Panc1 (cell line): ENCODE results near the gene ANKH. TPM values are rescaled to one million over a fixed set of nuclear protein-coding genes. Genes with fewer than 3 reads are reported as not detected.

Experiments used
- ATAC-seq: fragments of 200-7000 bp; cut with Tn5 transposase; 2 replicates; pipeline ENCODE4 v1.9.1; 2020; ENCODE audit warnings: mild to moderate bottlenecking, moderate library complexity
- BruUV-seq: library from RNA; stranded (reverse); fragments of 400-500 nt; replicated peaks from 2 replicates; lab custom pipeline; 2021; lab: Mats Ljungman, UMichigan
- CTCF ChIA-PET: fragments of 300-600 bp; sonication (Branson Sonifier 250); formaldehyde crosslinking; loops from one replicate; lab custom pipeline; 2022; ENCODE audit warnings: antibody characterized with exemption; lab: Charles Lee
- POLR2A ChIA-PET: fragments of 300-600 bp; sonication (Branson Sonifier 250); formaldehyde crosslinking; loops from one replicate; lab custom pipeline; 2022; ENCODE audit warnings: antibody characterized with exemption; lab: Charles Lee
- DNase-seq: peaks from one replicate; pipeline ENCODE4 v3.0.0-alpha.2; 2010; ENCODE audit warnings: low read depth, low spot score
- H3K27ac ChIP-seq: 2 replicates; pipeline ENCODE4 v1.5.1; 2011; ENCODE audit warnings: mild to moderate bottlenecking, low read length, inconsistent platforms
- H3K27me3 ChIP-seq: fragments of 200-500 bp; sonication (Bioruptor generic); 2 replicates; pipeline ENCODE4 v1.6.0; 2014; ENCODE audit warnings: low read length, inconsistent platforms; ENCODE audit not compliant: control insufficient read depth, insufficient read depth
- H3K36me3 ChIP-seq: fragments of 200-500 bp; sonication (Bioruptor generic); 2 replicates; pipeline ENCODE4 v1.5.1; 2014; ENCODE audit warnings: inconsistent platforms, mild to moderate bottlenecking, low read length, moderate library complexity; ENCODE audit not compliant: control insufficient read depth, insufficient read depth
- H3K4me1 ChIP-seq: 2 replicates; pipeline ENCODE4 v1.5.1; 2011; ENCODE audit warnings: inconsistent platforms, mild to moderate bottlenecking, low read length, moderate library complexity; ENCODE audit not compliant: control insufficient read depth, insufficient read depth
- H3K4me3 ChIP-seq, 2 experiments: 2 replicates each; pipeline ENCODE4 v1.5.1; 2011 to 2012; ENCODE audit warnings: low read depth in 2 of 2, low read length in 2 of 2, mild to moderate bottlenecking in 2 of 2, inconsistent platforms in 1 of 2, moderate library complexity in 1 of 2
- H3K9me3 ChIP-seq: fragments of 200-500 bp; sonication (Bioruptor generic); 2 replicates; pipeline ENCODE4 v1.5.1; 2014; ENCODE audit warnings: low read depth, mild to moderate bottlenecking, inconsistent platforms, low read length, moderate library complexity; ENCODE audit not compliant: control insufficient read depth, insufficient read depth
- POLR2AphosphoS5 ChIP-seq: IDR thresholded peaks from 2 replicates; pipeline ENCODE4 v1.6.1; 2012; ENCODE audit warnings: mild to moderate bottlenecking, low read depth, low read length, moderate library complexity
- SIN3A ChIP-seq: IDR thresholded peaks from 2 replicates; pipeline ENCODE4 v1.6.1; 2012; ENCODE audit warnings: low read depth, mild to moderate bottlenecking, low read length, moderate library complexity, borderline replicate concordance; ENCODE audit not compliant: insufficient read depth
- TCF7L2 ChIP-seq: IDR thresholded peaks from 2 replicates; pipeline ENCODE4 v1.6.1; 2011; ENCODE audit warnings: mild to moderate bottlenecking, low read depth, low read length, inconsistent platforms
- in situ Hi-C: cut with HindIII; loops from 2 replicates; pipeline ENCODE4 v1.10.0; 2016; ENCODE audit warnings: low sequenced_read_pairs, low pct_unique_long_range_greater_than_20kb
- intact Hi-C: fragments of 100-400 bp; cut with micrococcal nuclease; formaldehyde crosslinking; loops from one replicate; pipeline ENCODE4 v1.10.0; 2022; ENCODE audit not compliant: unreplicated experiment
- total RNA-seq: library from RNA; stranded (reverse); gene quantifications from one replicate; pipeline ENCODE4 v1.2.1, GENCODE V29; 2021; ENCODE audit not compliant: unreplicated experiment
- TF ChIP-seq, protein P1 (sequence below), 2 experiments: IDR thresholded peaks; 2 replicates each; pipeline ENCODE4 v1.6.1; 2011 to 2012; ENCODE audit warnings: low read depth in 2 of 2, control low read depth in 1 of 2, low read length in 1 of 2, mild to moderate bottlenecking in 1 of 2, moderate library complexity in 1 of 2; ENCODE audit not compliant: insufficient read depth in 1 of 2
- TF ChIP-seq, protein P2 (sequence below): fragments of 450-650 bp; IDR thresholded peaks from 2 replicates; pipeline ENCODE4 v1.5.1; 2017; ENCODE audit warnings: mild to moderate bottlenecking

ANKH gene
- total RNA-seq, 1 experiment from 2014 or later: 11.2 TPM

DNA sequence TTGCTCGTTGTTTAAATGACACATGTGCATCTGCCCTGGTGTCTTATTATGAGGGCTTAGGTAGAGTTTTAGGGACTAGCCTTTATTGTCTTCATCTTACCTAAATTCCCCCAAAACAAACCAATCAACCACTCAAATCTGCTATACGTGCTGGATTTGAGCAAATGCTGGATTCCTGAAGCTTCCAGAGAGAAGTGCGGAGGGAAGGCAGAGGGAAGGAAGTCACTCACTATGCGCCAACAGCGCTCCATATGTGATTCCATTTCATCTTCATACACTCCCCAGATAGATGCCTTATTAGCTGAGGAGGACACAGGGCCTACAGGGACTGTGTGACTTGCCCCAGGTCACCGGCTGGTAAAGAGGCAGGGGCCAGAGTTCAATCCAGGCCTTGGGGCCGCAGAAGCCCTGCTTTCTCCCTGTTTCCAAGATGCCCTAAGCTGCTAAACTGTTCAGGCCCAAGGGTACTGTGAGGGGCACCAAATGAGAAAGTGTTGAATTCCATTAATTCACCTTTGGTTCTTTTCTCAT is 143.6 kb downstream of the ANKH start:
- H3K4me3 ChIP-seq: no peak overlapping the region
- POLR2A ChIA-PET: no interaction called here
- no TSS peak for BruUV-seq

DNA sequence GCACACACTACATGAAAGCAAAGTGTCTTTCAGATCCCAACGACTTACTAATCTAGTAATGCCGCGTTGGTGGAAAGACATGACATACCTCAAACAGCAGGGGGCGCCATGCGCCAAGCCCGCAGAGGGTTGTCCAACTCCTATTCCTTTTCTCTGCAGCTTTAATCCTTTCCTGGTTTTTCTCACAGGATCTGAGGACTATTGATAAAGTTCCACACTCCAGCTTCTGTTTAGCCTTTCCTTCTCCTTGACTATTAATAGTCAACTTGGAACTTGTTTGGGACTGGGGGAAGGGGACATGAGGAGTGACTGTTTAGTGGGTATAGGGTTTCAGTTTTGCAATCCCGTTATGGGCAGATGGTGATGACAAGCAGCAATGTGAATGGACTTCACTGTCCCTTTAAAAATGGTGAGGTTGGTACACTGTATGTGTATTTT is 144.1 kb downstream of the ANKH start:
- no peaks in the 10 kb centered on the region for H3K4me1 ChIP-seq
- intact Hi-C loops (loop anchor here (1.0 to 10.0 kb wide), 3 partner anchors 145 to 697 kb away; partner anchors contain the start of gene ANKH), in situ Hi-C loops (no loop called here)
- DNase-seq: peak; percentile 78
- H3K4me3 ChIP-seq: no peak overlapping the region
- BruUV-seq: no TSS peak
- H3K36me3 ChIP-seq: no peaks in the 10 kb centered on the region
- no peaks in the 10 kb centered on the region for H3K27me3 ChIP-seq
- H3K9me3 ChIP-seq: no peaks in the 10 kb centered on the region
- ATAC-seq: peak; percentile 80
- TF ChIP-seq, protein P1, sequence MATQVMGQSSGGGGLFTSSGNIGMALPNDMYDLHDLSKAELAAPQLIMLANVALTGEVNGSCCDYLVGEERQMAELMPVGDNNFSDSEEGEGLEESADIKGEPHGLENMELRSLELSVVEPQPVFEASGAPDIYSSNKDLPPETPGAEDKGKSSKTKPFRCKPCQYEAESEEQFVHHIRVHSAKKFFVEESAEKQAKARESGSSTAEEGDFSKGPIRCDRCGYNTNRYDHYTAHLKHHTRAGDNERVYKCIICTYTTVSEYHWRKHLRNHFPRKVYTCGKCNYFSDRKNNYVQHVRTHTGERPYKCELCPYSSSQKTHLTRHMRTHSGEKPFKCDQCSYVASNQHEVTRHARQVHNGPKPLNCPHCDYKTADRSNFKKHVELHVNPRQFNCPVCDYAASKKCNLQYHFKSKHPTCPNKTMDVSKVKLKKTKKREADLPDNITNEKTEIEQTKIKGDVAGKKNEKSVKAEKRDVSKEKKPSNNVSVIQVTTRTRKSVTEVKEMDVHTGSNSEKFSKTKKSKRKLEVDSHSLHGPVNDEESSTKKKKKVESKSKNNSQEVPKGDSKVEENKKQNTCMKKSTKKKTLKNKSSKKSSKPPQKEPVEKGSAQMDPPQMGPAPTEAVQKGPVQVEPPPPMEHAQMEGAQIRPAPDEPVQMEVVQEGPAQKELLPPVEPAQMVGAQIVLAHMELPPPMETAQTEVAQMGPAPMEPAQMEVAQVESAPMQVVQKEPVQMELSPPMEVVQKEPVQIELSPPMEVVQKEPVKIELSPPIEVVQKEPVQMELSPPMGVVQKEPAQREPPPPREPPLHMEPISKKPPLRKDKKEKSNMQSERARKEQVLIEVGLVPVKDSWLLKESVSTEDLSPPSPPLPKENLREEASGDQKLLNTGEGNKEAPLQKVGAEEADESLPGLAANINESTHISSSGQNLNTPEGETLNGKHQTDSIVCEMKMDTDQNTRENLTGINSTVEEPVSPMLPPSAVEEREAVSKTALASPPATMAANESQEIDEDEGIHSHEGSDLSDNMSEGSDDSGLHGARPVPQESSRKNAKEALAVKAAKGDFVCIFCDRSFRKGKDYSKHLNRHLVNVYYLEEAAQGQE (IDR thresholded peaks at IDR 0.05; ENCODE audit: insufficient read depth in 1 of 2, low read depth in 2 of 2, low read length in 1 of 2): no peak
- TF ChIP-seq, protein P2, sequence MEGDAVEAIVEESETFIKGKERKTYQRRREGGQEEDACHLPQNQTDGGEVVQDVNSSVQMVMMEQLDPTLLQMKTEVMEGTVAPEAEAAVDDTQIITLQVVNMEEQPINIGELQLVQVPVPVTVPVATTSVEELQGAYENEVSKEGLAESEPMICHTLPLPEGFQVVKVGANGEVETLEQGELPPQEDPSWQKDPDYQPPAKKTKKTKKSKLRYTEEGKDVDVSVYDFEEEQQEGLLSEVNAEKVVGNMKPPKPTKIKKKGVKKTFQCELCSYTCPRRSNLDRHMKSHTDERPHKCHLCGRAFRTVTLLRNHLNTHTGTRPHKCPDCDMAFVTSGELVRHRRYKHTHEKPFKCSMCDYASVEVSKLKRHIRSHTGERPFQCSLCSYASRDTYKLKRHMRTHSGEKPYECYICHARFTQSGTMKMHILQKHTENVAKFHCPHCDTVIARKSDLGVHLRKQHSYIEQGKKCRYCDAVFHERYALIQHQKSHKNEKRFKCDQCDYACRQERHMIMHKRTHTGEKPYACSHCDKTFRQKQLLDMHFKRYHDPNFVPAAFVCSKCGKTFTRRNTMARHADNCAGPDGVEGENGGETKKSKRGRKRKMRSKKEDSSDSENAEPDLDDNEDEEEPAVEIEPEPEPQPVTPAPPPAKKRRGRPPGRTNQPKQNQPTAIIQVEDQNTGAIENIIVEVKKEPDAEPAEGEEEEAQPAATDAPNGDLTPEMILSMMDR: peak; percentile 96
- ChIA-PET POLR2A (no interaction called here), CTCF (interaction anchor here (1.9 kb wide), 1 partner anchor 276 kb away, joined by 16 read pairs; no protein-coding TSS in a partner anchor)
- H3K27ac ChIP-seq: no peak overlapping the region

More for the DNA sequence above, 143.6 kb downstream of the ANKH start:
- no peaks in the 10 kb centered on the region for H3K4me1 ChIP-seq
- in situ Hi-C loops: no loop called here
- H3K27ac ChIP-seq: no peak overlapping the region
- DNase-seq (no peak), ATAC-seq (no peak)
- H3K9me3 ChIP-seq: no peaks in the 10 kb centered on the region
- TF ChIP-seq TCF7L2 (no peak), POLR2AphosphoS5 (no peak), SIN3A (no peak)
- TF ChIP-seq, protein P2: no peak
- TF ChIP-seq, protein P1 (IDR thresholded peaks at IDR 0.05; ENCODE audit: insufficient read depth in 1 of 2, low read depth in 2 of 2, low read length in 1 of 2): no peak
- no peaks in the 10 kb centered on the region for H3K27me3 ChIP-seq
- CTCF ChIA-PET: interaction anchor here (1.9 kb wide), 1 partner anchor 276 kb away, joined by 16 read pairs; no protein-coding TSS in a partner anchor
- no peaks in the 10 kb centered on the region for H3K36me3 ChIP-seq
- intact Hi-C loops: loop anchor here (1.0 to 10.0 kb wide), 3 partner anchors 144 to 697 kb away; partner anchors contain the start of gene ANKH
